HG03280 (cell line): Measurements from ENCODE around the gene ZBP1.

ENCODE experiments used
- ATAC-seq: cut with Tn5 transposase; IDR thresholded peaks from one replicate; pipeline ENCODE4 v1.9.1; 2021; ENCODE audit warnings: mild to moderate bottlenecking, moderate library complexity; ENCODE audit not compliant: unreplicated experiment

ZBP1 gene

GRCh38 chr20:57561356-57562279, 58.6 kb downstream of the ZBP1 start:
- ATAC-seq: no peak

GRCh38 chr20:57560554-57561355, 59.5 kb downstream of the ZBP1 start, which contains the start of gene PCK1:
Gene PCK1 (plus strand): TSS chr20:57561110. CDS start chr20:57561412, 302 bp downstream.
- ATAC-seq: no peak

GRCh38 chr20:57559658-57560553, 60.3 kb downstream of the ZBP1 start:
- ATAC-seq: no peak

GRCh38 chr20:57559289-57559634, 61.0 kb downstream of the ZBP1 start:
- no peak for ATAC-seq

GRCh38 chr20:57558614-57559288, 61.5 kb downstream of the ZBP1 start:
- no peak for ATAC-seq

GRCh38 chr20:57557926-57558613, 62.2 kb downstream of the ZBP1 start:
- ATAC-seq: no peak

- no peak for ATAC-seq
Observed at GRCh38 chr20:57556980-57557274, 63.3 kb downstream of the ZBP1 start.

GRCh38 chr20:57555457-57556184, 64.6 kb downstream of the ZBP1 start:
- no peak for ATAC-seq
